HCT116 (cell line): Measurements from ENCODE around the gene ZNF292. TPM values are rescaled to one million over a fixed set of nuclear protein-coding genes. Genes with fewer than 3 reads are reported as not detected.
"Not testable (repeated sequence)": the region's sequence is repeated elsewhere in the genome, so short reads cannot be mapped to it uniquely, and the experiment has no call there.

Experiments used
- ATAC-seq: fragments of 200-7000 bp; cut with Tn5 transposase; 2 replicates; pipeline ENCODE4 v1.9.1; 2020; ENCODE audit warnings: mild to moderate bottlenecking, moderate library complexity
- BruUV-seq: library from RNA; stranded (reverse); fragments of 400-500 nt; replicated peaks from 2 replicates; lab custom pipeline; 2021; lab: Mats Ljungman, UMichigan
- CTCF ChIA-PET: fragments of 300-600 bp; sonication (Branson Sonifier 250); formaldehyde crosslinking; loops from one replicate; lab custom pipeline; 2021; ENCODE audit warnings: antibody characterized with exemption; lab: Charles Lee
- POLR2A ChIA-PET: fragments of 300-600, 350-600 bp; sonication (Branson Sonifier 250); formaldehyde crosslinking; loops from one replicate; lab custom pipeline; 2021; ENCODE audit warnings: antibody characterized with exemption; lab: Charles Lee
- RAD21 ChIA-PET, 2 experiments: fragments of 300-600 bp; sonication (Branson Sonifier 250); formaldehyde crosslinking; loops; one replicate each; lab custom pipeline; 2023; ENCODE audit warnings: low total read pairs in 2 of 2; ENCODE audit not compliant: uncharacterized antibody in 2 of 2, unreplicated experiment in 2 of 2, low non-redundant PET in 1 of 2; lab: Charles Lee
- DNase-seq: peaks from one replicate; pipeline ENCODE4 v3.0.0-alpha.2; 2010; ENCODE audit warnings: low read depth, low spot score
- H2AFZ ChIP-seq: fragments of 200-600 bp; shearing (Covaris generic), sonication (generic); 2 replicates; pipeline ENCODE4 v1.6.1; 2017; ENCODE audit warnings: low read depth, mixed run types, mixed read lengths, antibody characterized with exemption, low read length; ENCODE audit not compliant: poor library complexity, severe bottlenecking
- H3K27ac ChIP-seq: 2 replicates; pipeline ENCODE4 v1.5.1; 2012; ENCODE audit warnings: low read depth, low read length
- H3K27me3 ChIP-seq: fragments of 200-600 bp; sonication (generic); 2 replicates; pipeline ENCODE4 v1.6.1; 2016; ENCODE audit warnings: mixed run types, low read length, mixed read lengths; ENCODE audit not compliant: insufficient read depth
- H3K36me3 ChIP-seq, 2 experiments: fragments of 200-500 bp in 1 of 2; fragments of 200-600 bp in 1 of 2; sonication (Bioruptor generic) in 1 of 2; sonication (generic) in 1 of 2; 2 replicates each; pipeline versions ENCODE4 v1.5.1 to v1.6.1; 2014 to 2016; ENCODE audit warnings: low read length in 2 of 2, inconsistent platforms in 1 of 2, mixed read lengths in 1 of 2, mixed run types in 1 of 2; ENCODE audit not compliant: insufficient read depth in 2 of 2, control insufficient read depth in 1 of 2
- H3K4me1 ChIP-seq, 2 experiments: fragments of 200-600 bp in 1 of 2; sonication (generic) in 1 of 2; 2 replicates each; pipeline versions ENCODE4 v1.5.1 to v1.6.1; 2012 to 2017; ENCODE audit warnings: low read length in 2 of 2, inconsistent platforms in 1 of 2, mild to moderate bottlenecking in 1 of 2, mixed read lengths in 1 of 2, mixed run types in 1 of 2, moderate library complexity in 1 of 2; ENCODE audit not compliant: insufficient read depth in 2 of 2, control insufficient read depth in 1 of 2
- H3K4me2 ChIP-seq: fragments of 200-600 bp; sonication (generic); 2 replicates; pipeline ENCODE4 v1.6.1; 2017; ENCODE audit warnings: mixed run types, low read length, mixed read lengths
- H3K4me3 ChIP-seq, 2 experiments: fragments of 200-600 bp in 1 of 2; sonication (generic) in 1 of 2; replicated peaks in 1 of 2; 2 replicates each; pipeline ENCODE4 v1.5.1; 2011 to 2016; ENCODE audit warnings: low read length in 2 of 2, control low read depth in 1 of 2, low read depth in 1 of 2, mild to moderate bottlenecking in 1 of 2, mixed read lengths in 1 of 2, mixed run types in 1 of 2
- H3K79me2 ChIP-seq: fragments of 200-600 bp; sonication (generic); 2 replicates; pipeline ENCODE4 v1.6.1; 2017; ENCODE audit warnings: mild to moderate bottlenecking, mixed run types, low read length, moderate library complexity, mixed read lengths; ENCODE audit not compliant: insufficient read depth
- H3K9ac ChIP-seq: fragments of 200-600 bp; sonication (generic); 2 replicates; pipeline ENCODE4 v1.6.1; 2016; ENCODE audit warnings: low read length, mixed read lengths
- H3K9me2 ChIP-seq: fragments of 200-600 bp; sonication (generic), shearing (Covaris generic); 2 replicates; pipeline ENCODE4 v1.6.1; 2017; ENCODE audit warnings: mixed run types, mild to moderate bottlenecking, moderate library complexity; ENCODE audit not compliant: insufficient read depth
- H3K9me3 ChIP-seq, 2 experiments: fragments of 200-500 bp in 1 of 2; fragments of 200-600 bp in 1 of 2; sonication (Bioruptor generic) in 1 of 2; sonication (generic) in 1 of 2; 2 replicates each; pipeline ENCODE4 v1.6.1; 2014 to 2017; ENCODE audit warnings: low read length in 2 of 2, mixed read lengths in 2 of 2, inconsistent platforms in 1 of 2, low read depth in 1 of 2, mild to moderate bottlenecking in 1 of 2, mixed run types in 1 of 2, moderate library complexity in 1 of 2; ENCODE audit not compliant: control insufficient read depth in 1 of 2, insufficient read depth in 1 of 2
- H4K20me1 ChIP-seq: fragments of 200-600 bp; sonication (generic), shearing (Covaris generic); 2 replicates; pipeline ENCODE4 v1.6.1; 2017; ENCODE audit warnings: mixed run types, mild to moderate bottlenecking, moderate library complexity; ENCODE audit not compliant: insufficient read depth
- CEBPB ChIP-seq: IDR thresholded peaks from 2 replicates; pipeline ENCODE4 v1.6.1; 2012; ENCODE audit warnings: low read depth
- EGR1 ChIP-seq: IDR thresholded peaks from 2 replicates; pipeline ENCODE4 v1.6.1; 2012; ENCODE audit warnings: low read depth
- FOSL1 ChIP-seq: IDR thresholded peaks from 2 replicates; pipeline ENCODE4 v1.6.1; 2012; ENCODE audit warnings: low read depth
- JUND ChIP-seq: IDR thresholded peaks from 2 replicates; pipeline ENCODE4 v1.6.1; 2012
- MAX ChIP-seq: IDR thresholded peaks from 2 replicates; pipeline ENCODE4 v1.6.1; 2012
- REST ChIP-seq: IDR thresholded peaks from 2 replicates; pipeline ENCODE4 v1.6.1; 2012; ENCODE audit warnings: low read depth
- SRF ChIP-seq: IDR thresholded peaks from 2 replicates; pipeline ENCODE4 v1.6.1; 2012; ENCODE audit warnings: low read depth
- TCF7L2 ChIP-seq: IDR thresholded peaks from 2 replicates; pipeline ENCODE4 v1.7.0; 2011; ENCODE audit warnings: borderline replicate concordance, inconsistent platforms; ENCODE audit not compliant: insufficient read depth, insufficient read length; ENCODE audit errors: extremely low read depth
- intact Hi-C: fragments of 100-400 bp; cut with micrococcal nuclease; formaldehyde crosslinking; loops from 2 replicates; pipeline ENCODE4 v1.10.0; 2022
- total RNA-seq: library from RNA; stranded (reverse); gene quantifications from one replicate; pipeline ENCODE4 v1.2.1, GENCODE V29; 2021; ENCODE audit not compliant: unreplicated experiment

The ZNF292 gene
- total RNA-seq, 1 experiment from 2014 or later = 35.3 TPM

GRCh38 chr6:87198022-87198810, 42.9 kb downstream of the ZNF292 start:
- H3K9ac ChIP-seq, intact Hi-C loops, CTCF ChIA-PET, DNase-seq, H3K4me3 ChIP-seq, BruUV-seq, RAD21 ChIA-PET, H2AFZ ChIP-seq, H3K36me3 ChIP-seq, H3K4me2 ChIP-seq, H3K9me3 ChIP-seq, H3K27me3 ChIP-seq, POLR2A ChIA-PET, H3K27ac ChIP-seq, ATAC-seq, H3K4me1 ChIP-seq, H3K9me2 ChIP-seq: not testable (repeated sequence)
- peaks cover 22% of the 10 kb centered on the region for H4K20me1 ChIP-seq
- H3K79me2 ChIP-seq = peaks cover 93% of the 10 kb centered on the region

- Histone ChIP-seq H2AFZ (no peak overlapping the region), H3K36me3 (no peaks in the 10 kb centered on the region; a peak in 1 of 4 replicates), H3K27me3 (no peaks in the 10 kb centered on the region), H4K20me1 (peaks cover 22% of the 10 kb centered on the region), H3K79me2 (peaks cover 95% of the 10 kb centered on the region), H3K9ac (no peak overlapping the region), H3K27ac (no peak overlapping the region), H3K4me1 (no peaks in the 10 kb centered on the region), H3K4me3 (no peak overlapping the region), H3K9me3 (no peaks in the 10 kb centered on the region), H3K4me2 (no peak overlapping the region), H3K9me2 (no peaks in the 10 kb centered on the region)
- POLR2A ChIA-PET = no interaction called here
- DNase-seq (no peak), ATAC-seq (no peak)
- TF ChIP-seq REST = no peak
- no peak for TF ChIP-seq SRF
- TF ChIP-seq EGR1 = no peak
- TF ChIP-seq FOSL1 = no peak
- TF ChIP-seq MAX = no peak
- TF ChIP-seq CEBPB = no peak
- no peak for TF ChIP-seq TCF7L2
- TF ChIP-seq JUND = no peak
- BruUV-seq = no TSS peak
- RAD21 ChIA-PET = no interaction called here
- CTCF ChIA-PET = no interaction called here
- intact Hi-C loops = no loop called here
Observed at GRCh38 chr6:87199787-87200186, 44.4 kb downstream of the ZNF292 start.
